RWPE1 (cell line): Measurements from ENCODE around the gene REEP3.

ENCODE experiments used
- CTCF ChIA-PET: fragments of 350-600 bp; sonication (Branson Sonifier 250); formaldehyde crosslinking; extraction: SDS; loops from one replicate; lab custom pipeline; 2021; lab: Yijun Ruan, JAX
- POLR2A ChIA-PET: fragments of 400-600 bp; formaldehyde crosslinking; extraction: SDS; loops from one replicate; lab custom pipeline; 2020; ENCODE audit warnings: antibody characterized with exemption; ENCODE audit not compliant: low non-redundant PET; lab: Yijun Ruan, JAX
- DNase-seq: peaks from one replicate; pipeline ENCODE4 v3.0.0; 2012; ENCODE audit warnings: low spot score
- H3K27ac ChIP-seq: fragments of 450-650 bp; 2 replicates; pipeline ENCODE4 v1.5.1; 2017
- TF ChIP-seq, protein P1 (sequence below): fragments of 450-650 bp; conservative IDR thresholded peaks from 2 replicates; pipeline ENCODE4 v1.5.1; 2017; ENCODE audit warnings: low read depth, mild to moderate bottlenecking

The REEP3 gene

GRCh38 chr10:63518690-63519288 is 2.4 kb upstream of the REEP3 start:
- TF ChIP-seq, protein P1, sequence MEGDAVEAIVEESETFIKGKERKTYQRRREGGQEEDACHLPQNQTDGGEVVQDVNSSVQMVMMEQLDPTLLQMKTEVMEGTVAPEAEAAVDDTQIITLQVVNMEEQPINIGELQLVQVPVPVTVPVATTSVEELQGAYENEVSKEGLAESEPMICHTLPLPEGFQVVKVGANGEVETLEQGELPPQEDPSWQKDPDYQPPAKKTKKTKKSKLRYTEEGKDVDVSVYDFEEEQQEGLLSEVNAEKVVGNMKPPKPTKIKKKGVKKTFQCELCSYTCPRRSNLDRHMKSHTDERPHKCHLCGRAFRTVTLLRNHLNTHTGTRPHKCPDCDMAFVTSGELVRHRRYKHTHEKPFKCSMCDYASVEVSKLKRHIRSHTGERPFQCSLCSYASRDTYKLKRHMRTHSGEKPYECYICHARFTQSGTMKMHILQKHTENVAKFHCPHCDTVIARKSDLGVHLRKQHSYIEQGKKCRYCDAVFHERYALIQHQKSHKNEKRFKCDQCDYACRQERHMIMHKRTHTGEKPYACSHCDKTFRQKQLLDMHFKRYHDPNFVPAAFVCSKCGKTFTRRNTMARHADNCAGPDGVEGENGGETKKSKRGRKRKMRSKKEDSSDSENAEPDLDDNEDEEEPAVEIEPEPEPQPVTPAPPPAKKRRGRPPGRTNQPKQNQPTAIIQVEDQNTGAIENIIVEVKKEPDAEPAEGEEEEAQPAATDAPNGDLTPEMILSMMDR = no peak
- POLR2A ChIA-PET = no interaction called here
- DNase-seq = no peak
- no peak overlapping the region for H3K27ac ChIP-seq
- CTCF ChIA-PET = no interaction called here

GRCh38 chr10:63521416-63522276 is 445 bp downstream of the REEP3 start:
- DNase-seq = peak; percentile 50
- CTCF ChIA-PET = interaction anchor here (0.8 kb wide), 1 partner anchor 254 kb away, joined by 4 read pairs; no protein-coding TSS in a partner anchor
- TF ChIP-seq, protein P1 = no peak
- POLR2A ChIA-PET = interaction anchor here (0.6 to 1.1 kb wide), 2 partner anchors 65 to 107 kb away, joined by 3 read pairs; no protein-coding TSS in a partner anchor
- H3K27ac ChIP-seq = peak overlapping the region; percentile 98

GRCh38 chr10:63522277-63522687 is 1.1 kb downstream of the REEP3 start:
- DNase-seq = peak; percentile 23
- TF ChIP-seq, protein P1 = no peak
- CTCF ChIA-PET = interaction anchor here (0.6 to 0.8 kb wide), 4 partner anchors 9 to 707 kb away, joined by 3 to 6 read pairs (median 4); no protein-coding TSS in a partner anchor
- POLR2A ChIA-PET = no interaction called here
- peak overlapping the region; percentile 98 for H3K27ac ChIP-seq

- no peak overlapping the region; the same call in 1 of the 2 replicates for H3K27ac ChIP-seq
- POLR2A ChIA-PET = interaction anchor here (0.6 kb wide), 1 partner anchor 58 kb away, joined by 5 read pairs; no protein-coding TSS in a partner anchor
- DNase-seq = no peak
- CTCF ChIA-PET = interaction anchor here (0.6 to 0.7 kb wide), 3 partner anchors 9 to 708 kb away, joined by 3 to 6 read pairs (median 5); no protein-coding TSS in a partner anchor
- TF ChIP-seq, protein P1 = no peak
These were observed 1.8 kb downstream of the REEP3 start for GRCh38 chr10:63522995-63523394.

- TF ChIP-seq, protein P1 = no peak
- ChIA-PET POLR2A (no interaction called here), CTCF (interaction anchor here (0.7 kb wide), 1 partner anchor 382 kb away, joined by 4 read pairs; no protein-coding TSS in a partner anchor)
- DNase-seq = no peak
- no peak overlapping the region for H3K27ac ChIP-seq
These were observed 3.8 kb downstream of the REEP3 start for GRCh38 chr10:63525021-63525420.

GRCh38 chr10:63527401-63527800 is 6.2 kb downstream of the REEP3 start:
- TF ChIP-seq, protein P1 = no peak
- POLR2A ChIA-PET = no interaction called here
- no peak for DNase-seq
- CTCF ChIA-PET = no interaction called here
- H3K27ac ChIP-seq = no peak overlapping the region
